H1 (cell line): ENCODE results near the gene PLK3. TPM values are rescaled to one million over a fixed set of nuclear protein-coding genes. Genes with fewer than 3 reads are reported as not detected.

ENCODE experiments used
- CHD7 ChIP-seq: fragments of 300-600 bp; sonication (generic); IDR thresholded peaks from 2 replicates; pipeline ENCODE4 v1.7.1; 2012; ENCODE audit warnings: low read length, moderate library complexity, mild to moderate bottlenecking, inconsistent platforms; ENCODE audit not compliant: insufficient replicate concordance
- HDAC6 ChIP-seq: IDR thresholded peaks from one replicate; pipeline ENCODE4 v1.7.1; 2012; ENCODE audit warnings: low read depth, mild to moderate bottlenecking, inconsistent platforms, low read length, moderate library complexity
- JUND ChIP-seq: IDR thresholded peaks from 2 replicates; pipeline ENCODE4 v1.6.1; 2011; ENCODE audit warnings: mild to moderate bottlenecking, improper control_type of control experiment, low read length
- SP1 ChIP-seq: IDR thresholded peaks from 2 replicates; pipeline ENCODE4 v1.6.1; 2011; ENCODE audit warnings: low read depth, low read length
- TEAD4 ChIP-seq: IDR thresholded peaks from 2 replicates; pipeline ENCODE4 v1.6.1; 2012; ENCODE audit warnings: low read depth, low read length, inconsistent platforms, mixed read lengths
- polyA plus RNA-seq, 7 experiments: library from polyadenylated mRNA; depleted of rRNA in 3 of 7; stranded (reverse) in 5 of 7; unstranded in 2 of 7; fragments of >200 nt in 5 of 7; fragments of 200-250 nt in 2 of 7; gene quantifications; 1 replicate in 5 of 7; 2 replicates in 1 of 7; 4 replicates in 1 of 7; pipeline versions ENCODE4 v1.2.1 to v1.2.3, GENCODE V29; 2011 to 2013; ENCODE audit warnings: missing spikeins in 2 of 7, mixed read lengths in 2 of 7
- total RNA-seq: library from RNA; stranded (reverse); fragmentation: NEBNext Ultra II Directional; extraction: Animal tissue kit (Norgen Biotek cat#: 25700); gene quantifications from 2 replicates; pipeline ENCODE4 v1.2.1, GENCODE V29; 2021
- TF ChIP-seq, protein P1 (sequence below), 3 experiments: IDR thresholded peaks; 1 replicate in 2 of 3; 2 replicates in 1 of 3; pipeline versions ENCODE4 v1.5.1 to v1.6.1; 2011; ENCODE audit warnings: low read length in 3 of 3, mild to moderate bottlenecking in 3 of 3, inconsistent platforms in 2 of 3, low read depth in 1 of 3, moderate library complexity in 1 of 3; ENCODE audit not compliant: insufficient read depth in 1 of 3; ENCODE audit errors: control extremely low read depth in 1 of 3

The PLK3 gene
- total and polyA plus RNA-seq, 2 of the 8 experiments (the other 6 are each of a cell fraction or from before 2014, with no cell fraction given) = 7.9 to 12.3 TPM

DNA sequence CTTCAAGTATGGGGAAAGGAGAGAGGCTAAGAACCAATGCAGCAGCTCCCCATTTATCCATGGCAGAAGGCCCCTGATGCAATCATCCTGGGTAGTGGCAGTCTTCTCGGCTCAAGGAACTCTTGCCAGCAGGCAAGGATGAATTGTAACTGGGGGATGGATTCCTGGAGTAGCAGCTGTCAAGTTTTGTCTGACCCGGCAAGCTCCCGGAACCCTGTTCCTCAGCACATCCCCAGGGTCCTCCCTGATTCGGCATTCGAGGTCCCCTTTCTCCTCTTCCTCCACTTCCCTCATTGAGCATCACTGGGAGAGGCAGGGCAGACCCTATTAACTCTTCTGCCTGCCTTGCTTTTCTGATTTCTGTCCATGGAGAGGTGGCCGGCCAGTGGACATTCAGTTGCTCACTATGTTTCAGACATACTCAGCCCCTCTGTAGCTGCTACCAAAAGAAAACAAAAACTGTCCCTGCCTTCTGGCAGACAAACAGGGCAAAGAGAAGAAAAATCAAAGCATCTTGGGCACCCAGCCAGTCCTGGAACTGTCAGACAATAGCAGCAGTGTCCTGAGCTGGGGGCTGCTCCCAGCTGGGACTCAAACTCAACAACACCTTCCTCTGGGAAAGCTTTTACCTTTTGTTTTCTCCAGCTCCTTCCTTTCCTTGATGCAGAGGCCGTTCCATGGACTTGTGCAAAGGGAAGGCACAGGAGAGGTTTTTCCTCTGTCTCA, 48.4 kb downstream of the PLK3 start (continued):
- TF ChIP-seq CHD7 (no peak), TEAD4 (no peak), JUND (no peak), HDAC6 (no peak), SP1 (no peak)
- TF ChIP-seq, protein P1, sequence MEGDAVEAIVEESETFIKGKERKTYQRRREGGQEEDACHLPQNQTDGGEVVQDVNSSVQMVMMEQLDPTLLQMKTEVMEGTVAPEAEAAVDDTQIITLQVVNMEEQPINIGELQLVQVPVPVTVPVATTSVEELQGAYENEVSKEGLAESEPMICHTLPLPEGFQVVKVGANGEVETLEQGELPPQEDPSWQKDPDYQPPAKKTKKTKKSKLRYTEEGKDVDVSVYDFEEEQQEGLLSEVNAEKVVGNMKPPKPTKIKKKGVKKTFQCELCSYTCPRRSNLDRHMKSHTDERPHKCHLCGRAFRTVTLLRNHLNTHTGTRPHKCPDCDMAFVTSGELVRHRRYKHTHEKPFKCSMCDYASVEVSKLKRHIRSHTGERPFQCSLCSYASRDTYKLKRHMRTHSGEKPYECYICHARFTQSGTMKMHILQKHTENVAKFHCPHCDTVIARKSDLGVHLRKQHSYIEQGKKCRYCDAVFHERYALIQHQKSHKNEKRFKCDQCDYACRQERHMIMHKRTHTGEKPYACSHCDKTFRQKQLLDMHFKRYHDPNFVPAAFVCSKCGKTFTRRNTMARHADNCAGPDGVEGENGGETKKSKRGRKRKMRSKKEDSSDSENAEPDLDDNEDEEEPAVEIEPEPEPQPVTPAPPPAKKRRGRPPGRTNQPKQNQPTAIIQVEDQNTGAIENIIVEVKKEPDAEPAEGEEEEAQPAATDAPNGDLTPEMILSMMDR (IDR thresholded peaks at IDR 0.05; ENCODE audit: control extremely low read depth in 1 of 3, insufficient read depth in 1 of 3, low read depth in 1 of 3, low read length in 3 of 3) = no peak
